ENCODE data around the gene RAI14. TPM values are rescaled to one million over a fixed set of nuclear protein-coding genes. Genes with fewer than 3 reads are reported as not detected.

The RAI14 gene
- total RNA-seq, 1 donor from 2014 or later = 56.0 TPM

DNA sequence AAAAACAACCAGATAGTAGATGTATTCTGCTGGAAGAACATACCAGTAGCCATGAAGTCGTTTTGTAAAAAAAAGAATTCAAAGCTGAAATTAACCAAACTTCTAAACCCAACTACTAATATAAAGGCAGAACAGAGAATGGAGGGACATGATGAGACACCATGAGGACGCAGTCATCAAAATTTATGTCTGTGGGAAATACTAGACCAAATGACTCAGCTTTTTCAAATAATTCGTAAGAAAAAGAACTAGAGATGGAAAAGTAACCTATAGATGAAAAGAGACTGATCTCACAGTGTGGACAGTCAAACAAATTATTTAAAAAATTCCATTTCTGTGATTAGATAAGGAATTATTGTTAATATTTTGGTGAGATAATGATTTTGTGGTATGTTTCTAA is 193.1 kb downstream of the RAI14 start:
- no peak for DNase-seq (ENCODE audit: low spot score)

DNA sequence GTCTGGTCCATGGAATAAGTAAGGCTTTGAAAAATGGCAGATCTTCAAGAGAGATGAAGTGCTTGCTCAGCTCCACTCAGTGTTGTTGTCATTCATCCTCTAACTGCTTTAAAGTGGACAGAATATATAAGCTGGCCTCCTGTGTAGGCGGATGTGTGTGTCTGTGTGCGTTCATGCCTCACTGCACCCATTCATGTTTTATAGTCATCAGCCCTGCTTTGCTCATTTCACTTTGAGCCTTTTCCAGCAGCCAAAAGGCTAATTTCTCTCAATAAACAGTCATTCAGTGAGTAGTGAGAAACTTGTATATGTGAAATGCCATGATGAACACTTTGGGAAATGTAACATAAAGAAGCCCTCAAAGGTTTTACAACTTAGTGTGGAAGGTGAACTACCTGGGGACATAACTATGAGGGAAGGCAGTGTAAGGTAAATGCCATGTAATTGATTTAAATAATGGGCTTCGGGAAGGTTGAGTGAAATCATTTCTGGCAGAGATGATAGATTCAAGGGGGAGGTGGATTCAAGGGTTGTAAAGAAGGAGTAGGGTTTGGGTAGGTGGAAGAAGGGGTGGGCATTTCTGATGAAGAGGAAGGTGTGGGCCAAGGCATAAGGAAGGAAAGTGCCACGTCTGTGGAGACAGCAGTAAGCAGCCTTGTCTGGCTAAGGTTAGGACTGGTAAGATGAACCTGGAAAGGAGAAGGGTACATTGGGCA is 198.5 kb downstream of the RAI14 start:
- no peak for DNase-seq (ENCODE audit: low spot score)

DNA sequence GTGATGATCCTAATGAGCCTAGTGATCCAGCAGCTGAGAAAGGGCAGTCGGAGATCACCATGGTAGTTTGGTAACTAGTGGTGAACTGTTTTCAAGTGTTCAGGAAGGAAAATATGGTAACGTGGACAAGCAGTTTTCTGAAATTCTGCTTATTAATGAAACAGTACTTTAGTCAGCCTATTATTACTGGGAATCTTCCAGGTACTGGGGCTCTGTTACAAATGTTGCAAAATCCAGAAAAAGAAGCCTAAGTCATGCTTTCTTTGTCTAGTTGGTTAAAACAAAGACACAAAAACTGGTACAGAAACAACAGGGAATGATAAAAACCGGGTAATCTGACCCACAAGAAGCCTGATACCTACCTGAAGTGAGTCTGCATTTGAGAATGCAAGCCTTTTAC is 201.0 kb downstream of the RAI14 start:
- no peak for DNase-seq (ENCODE audit: low spot score)

DNA sequence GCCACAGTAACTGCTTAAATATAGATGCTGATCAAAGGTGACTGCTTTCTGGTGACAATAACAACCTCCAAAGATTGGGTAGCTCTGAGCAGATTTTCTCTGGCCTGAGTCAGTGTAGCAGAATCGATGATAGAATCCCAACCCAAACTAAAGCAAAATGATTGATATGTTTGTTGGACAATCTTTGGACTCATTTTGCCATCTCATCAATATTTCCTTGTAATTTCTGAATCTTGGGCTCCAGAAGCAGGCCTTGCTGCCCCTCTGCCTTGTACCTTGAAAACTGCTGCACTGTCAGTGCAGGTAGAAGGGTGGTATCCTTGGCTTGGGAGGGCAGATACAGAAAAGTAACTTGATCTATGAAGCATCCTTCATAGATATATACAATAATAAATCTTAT is 201.8 kb downstream of the RAI14 start:
- DNase-seq (ENCODE audit: low spot score) = no peak

DNA sequence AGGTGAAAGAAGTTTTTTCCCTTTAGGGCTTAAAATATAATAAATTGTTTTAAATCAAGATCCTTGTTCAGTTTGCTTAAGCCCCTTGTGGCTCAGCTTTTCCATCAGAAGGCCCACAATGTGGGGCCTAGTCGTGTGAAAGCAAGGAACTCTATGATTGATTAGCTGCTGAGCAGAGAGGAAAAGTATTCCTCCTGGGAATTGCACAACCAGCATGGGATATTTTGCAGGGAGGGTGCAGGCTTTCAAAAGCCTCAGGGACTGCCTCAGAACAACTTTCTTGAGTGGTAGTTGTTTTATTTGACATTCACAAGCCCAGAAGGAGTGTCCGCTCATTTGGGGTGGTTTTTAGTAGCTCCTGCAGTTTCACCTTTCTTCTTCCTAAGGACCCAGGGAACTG is 202.7 kb downstream of the RAI14 start:
- no peak for DNase-seq (ENCODE audit: low spot score)

DNA sequence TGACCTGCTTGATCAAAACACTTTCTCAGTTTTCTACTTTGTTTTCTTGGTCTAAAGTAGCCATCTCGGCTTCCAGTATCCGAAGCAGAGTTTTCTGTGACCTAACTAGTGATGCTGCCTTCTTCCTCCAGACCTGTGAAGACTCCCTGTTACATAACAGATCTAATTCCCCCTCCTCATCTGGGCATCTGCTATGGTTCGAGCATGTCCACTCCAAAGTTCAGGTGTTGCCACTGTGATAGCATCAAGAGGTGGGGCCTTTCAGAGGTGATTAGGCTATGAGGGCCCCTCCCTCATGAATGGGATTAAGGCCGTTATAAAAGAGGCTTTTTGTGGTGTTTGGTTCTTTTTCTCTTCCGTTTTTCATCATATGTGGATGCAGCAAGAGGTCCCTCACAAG is 203.1 kb downstream of the RAI14 start:
- DNase-seq (ENCODE audit: low spot score) = no peak

DNA sequence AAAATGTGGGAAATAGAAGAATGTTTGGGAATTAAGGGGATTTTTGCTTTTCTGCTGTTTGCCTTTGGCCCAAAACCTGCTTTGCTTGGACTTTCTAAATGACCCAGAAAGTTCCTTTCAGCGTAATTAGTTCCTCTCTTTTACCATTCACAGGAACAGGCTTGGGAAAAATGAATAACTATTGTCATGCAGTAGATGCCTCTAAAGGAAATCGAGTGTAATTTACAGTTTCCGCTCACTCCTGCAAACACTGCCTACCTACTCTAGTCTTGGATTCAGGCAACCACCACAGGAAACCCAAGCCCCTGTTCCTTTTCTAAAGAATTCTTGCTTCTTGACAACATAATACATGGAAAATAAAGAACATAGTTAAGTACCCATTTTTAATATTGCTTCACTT is 207.8 kb downstream of the RAI14 start:
- no peak for DNase-seq (ENCODE audit: low spot score)

DNA sequence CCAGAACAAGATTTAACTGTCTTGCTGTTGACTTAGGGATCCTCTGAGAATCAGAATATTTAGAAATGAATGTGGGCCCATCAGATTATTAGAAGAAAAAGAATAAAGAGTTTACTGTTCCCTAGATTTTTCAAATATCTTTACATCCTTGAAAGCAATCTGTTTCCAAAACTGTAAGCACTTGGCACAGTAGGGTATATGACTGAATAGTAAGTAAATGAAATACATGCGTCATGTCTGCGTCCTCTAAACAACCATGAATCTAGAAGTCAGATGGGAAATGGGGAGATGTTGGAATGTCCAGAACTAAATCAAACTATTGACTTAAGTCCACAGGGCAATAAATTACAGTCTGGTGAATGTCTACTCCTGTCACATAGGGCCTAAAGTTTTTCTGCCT is 209.0 kb downstream of the RAI14 start:
- DNase-seq (ENCODE audit: low spot score) = no peak

DNA sequence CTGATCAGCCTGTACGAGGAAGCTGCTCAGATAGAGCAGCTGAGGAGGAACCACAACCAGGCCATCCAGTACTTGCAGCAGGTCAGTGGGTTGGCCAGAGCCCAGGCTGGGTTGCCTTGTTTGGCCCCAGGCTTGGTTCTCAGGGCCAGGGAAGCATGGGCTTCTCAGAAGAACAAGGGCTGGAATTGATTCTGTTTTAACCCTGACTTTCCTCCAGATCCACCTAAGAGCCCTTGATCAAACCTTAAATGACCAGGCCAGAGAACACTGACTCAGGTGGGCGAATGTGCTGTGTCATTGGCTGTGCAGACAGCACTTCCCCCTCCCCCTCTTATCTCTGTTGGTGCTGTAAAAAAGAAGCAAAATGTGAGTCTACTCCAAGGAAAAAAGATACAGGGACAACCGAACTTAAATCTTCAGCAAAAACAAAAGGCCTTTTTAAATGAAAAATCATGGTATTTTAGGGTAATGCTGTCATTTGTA is 210.9 kb downstream of the RAI14 start:
- DNase-seq (ENCODE audit: low spot score) = no peak

DNA sequence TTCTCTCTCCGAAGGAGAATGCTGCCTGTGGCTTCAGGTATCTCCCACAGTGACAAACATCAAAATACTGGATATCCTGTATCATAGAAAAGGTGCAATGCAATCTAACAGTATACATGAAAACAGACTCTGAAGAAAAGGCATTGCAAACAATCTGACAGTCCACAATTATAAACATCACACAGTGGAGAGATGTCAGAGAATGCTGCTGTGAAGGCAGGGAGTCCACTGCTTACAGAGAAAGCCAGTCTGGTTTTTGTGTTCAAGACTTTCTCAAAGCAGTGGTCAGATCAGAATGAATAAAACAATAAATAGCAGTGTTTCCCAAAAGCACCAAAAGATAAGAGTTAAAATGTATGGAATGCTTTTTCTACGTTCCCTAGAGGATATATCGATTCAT is 211.5 kb downstream of the RAI14 start:
- DNase-seq (ENCODE audit: low spot score) = no peak

DNA sequence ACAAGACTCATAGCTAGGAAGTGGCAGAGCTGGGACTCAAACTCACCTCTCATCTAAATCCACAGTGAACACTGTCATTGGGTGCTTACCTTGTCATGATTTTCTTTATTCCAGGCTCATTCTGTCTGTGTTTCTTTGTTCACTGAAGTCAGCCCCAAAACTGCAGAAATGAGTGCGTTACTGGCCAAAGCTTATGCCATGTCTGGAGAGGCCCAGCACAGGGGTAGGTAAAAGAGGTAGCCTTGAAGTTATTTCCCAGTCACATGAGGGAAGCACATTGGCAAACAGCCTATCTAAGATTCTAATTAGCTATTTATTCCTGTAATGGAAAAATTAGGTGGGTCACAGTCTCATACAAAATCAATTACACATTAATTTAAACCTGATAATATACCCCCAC is 212.7 kb downstream of the RAI14 start:
- no peak for DNase-seq (ENCODE audit: low spot score)

DNA sequence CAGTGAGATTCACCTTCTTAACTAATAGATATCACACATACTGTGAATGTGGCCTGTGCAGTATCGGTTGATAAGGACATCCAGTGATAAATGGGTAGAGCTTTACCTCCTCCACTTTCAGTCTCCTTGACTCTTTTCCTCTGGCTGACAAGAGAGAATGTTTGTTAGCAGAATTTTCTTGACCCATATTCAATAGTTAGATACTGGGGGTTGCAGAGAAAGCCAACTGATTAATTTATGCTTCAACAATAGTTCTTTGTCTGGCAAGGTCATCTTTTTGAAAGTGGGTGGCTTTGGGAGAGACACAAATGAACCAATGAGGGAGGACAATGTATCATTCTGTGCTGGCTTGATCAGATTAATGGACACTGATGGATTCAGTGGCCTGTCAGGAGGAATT is 213.1 kb downstream of the RAI14 start:
- DNase-seq (ENCODE audit: low spot score) = no peak

DNA sequence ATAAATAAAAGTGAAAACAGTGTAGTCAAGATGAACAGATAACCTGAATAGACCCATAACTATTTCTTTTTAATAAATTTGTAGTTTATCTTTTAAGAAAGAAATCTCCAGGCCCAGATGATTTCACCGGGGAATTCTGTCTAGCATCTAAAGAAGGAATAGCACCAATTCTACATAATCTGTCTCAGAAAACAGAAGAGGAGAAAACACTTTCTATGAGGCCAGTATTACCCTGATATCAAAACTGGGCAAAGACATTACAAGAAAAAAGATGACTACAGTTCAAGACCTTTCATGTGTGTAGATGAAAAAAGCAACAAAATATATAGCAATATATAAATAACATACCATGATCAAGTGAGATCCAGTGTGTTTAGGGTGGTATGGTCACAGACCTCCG is 214.3 kb downstream of the RAI14 start:
- DNase-seq (ENCODE audit: low spot score) = no peak

DNA sequence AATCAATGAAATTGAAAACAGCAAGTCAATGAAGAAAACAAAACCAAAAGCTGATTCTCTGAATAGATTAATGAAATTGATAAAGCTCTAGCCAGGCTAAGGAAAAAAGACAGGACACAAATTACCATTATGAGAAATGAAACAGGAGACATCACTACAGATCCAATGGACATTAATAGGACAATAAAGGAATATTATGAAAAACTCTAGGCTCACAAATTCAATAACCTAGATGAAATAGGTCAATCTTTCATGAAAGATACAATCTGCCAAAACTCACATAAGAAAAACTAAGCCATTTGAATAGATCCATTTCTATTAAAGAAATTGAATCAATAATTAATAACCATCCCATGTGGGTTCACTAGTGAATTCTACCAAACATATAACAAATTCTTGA is 220.1 kb downstream of the RAI14 start:
- no peak for DNase-seq (ENCODE audit: low spot score)

DNA sequence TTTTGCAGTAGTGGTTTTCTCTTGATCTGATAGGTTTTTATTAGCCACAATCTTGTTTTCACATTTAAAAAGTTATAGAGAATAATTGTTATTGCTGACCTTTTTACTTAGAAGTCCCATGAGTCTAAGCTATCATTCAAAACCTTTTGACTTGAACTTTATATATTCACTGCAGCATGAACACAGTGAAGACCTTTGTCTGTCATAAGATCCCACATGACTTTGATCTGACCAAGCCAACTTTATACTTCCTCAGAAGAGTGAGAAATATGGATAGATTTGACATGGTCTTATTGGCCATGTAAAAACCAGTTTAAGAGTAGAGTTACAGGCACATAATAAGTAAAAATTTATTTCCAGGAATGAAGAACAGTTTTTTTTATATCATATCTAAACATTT is 225.1 kb downstream of the RAI14 start:
- DNase-seq (ENCODE audit: low spot score) = no peak

Other genes with a start within 250 kb of the RAI14 start
- 1.6 TPM for gene TTC23L, start 182.8 kb downstream of the RAI14 start, total RNA-seq